ENCODE data around the gene SMG6.

- TF ChIP-seq RAD21 (IDR thresholded peaks at IDR 0.05; ENCODE audit: low read length) (no peak), POLR2A (IDR thresholded peaks at IDR 0.05; ENCODE audit: low read depth, low read length) (no peak), CTCF (conservative IDR thresholded peaks at IDR 0.05; ENCODE audit: low read depth, low read length) (no peak), USF2 (IDR thresholded peaks at IDR 0.05; ENCODE audit: low read depth, low read length) (no peak), MAFK (IDR thresholded peaks at IDR 0.05; ENCODE audit: low read depth, low read length) (no peak), RFX5 (IDR thresholded peaks at IDR 0.05; ENCODE audit: low read depth, low read length) (no peak), MXI1 (IDR thresholded peaks at IDR 0.05; ENCODE audit: borderline replicate concordance, low read depth, low read length) (no peak), BHLHE40 (IDR thresholded peaks at IDR 0.05; ENCODE audit: low read depth, low read length) (no peak), MAZ (IDR thresholded peaks at IDR 0.05; ENCODE audit: borderline replicate concordance, low read depth, low read length) (no peak)
Measured at GRCh38 chr17:2181897-2182448, 121.6 kb downstream of the SMG6 start.
